ENCODE measurements around the gene C16orf74. TPM values are rescaled to one million over a fixed set of nuclear protein-coding genes. Genes with fewer than 3 reads are reported as not detected.

C16orf74 gene
- polyA plus RNA-seq, 3 donors: 3.0 to 3.7 (median 3.4) TPM

GRCh38 chr16:85698935-85699558 is 51.8 kb downstream of the C16orf74 start:
- DNase-seq (ENCODE audit: low read depth in 3 of 3, low spot score in 2 of 3): no peak

GRCh38 chr16:85698459-85698891 is 52.4 kb downstream of the C16orf74 start:
- no peak for DNase-seq (ENCODE audit: low read depth in 3 of 3, low spot score in 2 of 3)

GRCh38 chr16:85697431-85697830 is 53.5 kb downstream of the C16orf74 start:
- no peak for DNase-seq (ENCODE audit: low read depth in 3 of 3, low spot score in 2 of 3)

- DNase-seq (ENCODE audit: low read depth in 3 of 3, low spot score in 2 of 3): no peak
Observed at GRCh38 chr16:85696781-85697180, 54.1 kb downstream of the C16orf74 start.

- DNase-seq (ENCODE audit: low read depth in 3 of 3, low spot score in 2 of 3): no peak
Observed at GRCh38 chr16:85695196-85696128, 55.4 kb downstream of the C16orf74 start.

- no peak for DNase-seq (ENCODE audit: low read depth in 3 of 3, low spot score in 2 of 3)
Observed at GRCh38 chr16:85690469-85691064, 60.3 kb downstream of the C16orf74 start.

- DNase-seq (ENCODE audit: low read depth in 3 of 3, low spot score in 2 of 3): no peak
Observed at GRCh38 chr16:85689950-85690320, 61.0 kb downstream of the C16orf74 start.

GRCh38 chr16:85689285-85689949 is 61.5 kb downstream of the C16orf74 start:
- no peak for DNase-seq (ENCODE audit: low read depth in 3 of 3, low spot score in 2 of 3)

GRCh38 chr16:85688586-85689284 is 62.2 kb downstream of the C16orf74 start, which contains the start of gene GINS2:
Gene GINS2 (minus strand): TSS chr16:85688954. CDS start chr16:85688898, 56 bp downstream.
- DNase-seq (ENCODE audit: low read depth in 3 of 3, low spot score in 2 of 3): peak in 2 of 3 donors; percentile 45 to 71

- DNase-seq (ENCODE audit: low read depth in 3 of 3, low spot score in 2 of 3): no peak
Observed at GRCh38 chr16:85687651-85688471, 63.0 kb downstream of the C16orf74 start.

GRCh38 chr16:85686912-85687591 is 63.8 kb downstream of the C16orf74 start:
- no peak for DNase-seq (ENCODE audit: low read depth in 3 of 3, low spot score in 2 of 3)

GRCh38 chr16:85685251-85685650 is 65.6 kb downstream of the C16orf74 start:
- no peak for DNase-seq (ENCODE audit: low read depth in 3 of 3, low spot score in 2 of 3)

GRCh38 chr16:85683363-85683762 is 67.5 kb downstream of the C16orf74 start:
- no peak for DNase-seq (ENCODE audit: low read depth in 3 of 3, low spot score in 2 of 3)

- DNase-seq (ENCODE audit: low read depth in 3 of 3, low spot score in 2 of 3): no peak
Observed at GRCh38 chr16:85682516-85682915, 68.4 kb downstream of the C16orf74 start.

GRCh38 chr16:85681255-85681654 is 69.6 kb downstream of the C16orf74 start:
- DNase-seq (ENCODE audit: low read depth in 3 of 3, low spot score in 2 of 3): no peak

- DNase-seq (ENCODE audit: low read depth in 3 of 3, low spot score in 2 of 3): no peak
Observed at GRCh38 chr16:85680352-85680944, 70.4 kb downstream of the C16orf74 start.

- DNase-seq (ENCODE audit: low read depth in 3 of 3, low spot score in 2 of 3): no peak
Observed at GRCh38 chr16:85679870-85680269, 71.0 kb downstream of the C16orf74 start.

- DNase-seq (ENCODE audit: low read depth in 3 of 3, low spot score in 2 of 3): no peak
Observed at GRCh38 chr16:85678821-85679220, 72.1 kb downstream of the C16orf74 start.

Measured in right renal cortex interstitium (tissue), 3 donors.